Mammary microvascular endothelial cell (primary cell): Measurements from ENCODE around the gene ECE2. TPM values are rescaled to one million over a fixed set of nuclear protein-coding genes. Genes with fewer than 3 reads are reported as not detected.

ENCODE experiments used
- total RNA-seq: library from RNA; depleted of rRNA; stranded (reverse); fragments of >200 nt; gene quantifications from 2 replicates; pipeline ENCODE4 v1.2.3, GENCODE V29; 2015

The ECE2 gene
- total RNA-seq: not detected in 2 replicates

GRCh38 chr3:184275961-184276910 lies at the start of gene ECE2:
Gene ECE2 (plus strand): TSS chr3:184276022. CDS start chr3:184276154, 132 bp downstream.

GRCh38 chr3:184229394-184230080 lies 46.3 kb upstream of the ECE2 start, which contains the start of gene VWA5B2:
Gene VWA5B2 (plus strand): TSS chr3:184229585. CDS start chr3:184230529, 944 bp downstream.

GRCh38 chr3:184248454-184249411 lies 27.1 kb upstream of the ECE2 start, which contains the start of gene ALG3:
Gene ALG3 (minus strand): TSS chr3:184248962. CDS start chr3:184248940, 22 bp downstream.

GRCh38 chr3:184249412-184250166 lies 26.2 kb upstream of the ECE2 start, which contains the start of gene EEF1AKMT4:
Gene EEF1AKMT4 (plus strand): TSS chr3:184249672. CDS start chr3:184249695, 23 bp downstream.

GRCh38 chr3:184261270-184261853 lies 14.5 kb upstream of the ECE2 start, which contains the start of gene CAMK2N2:
Gene CAMK2N2 (minus strand): TSS chr3:184261553. CDS start chr3:184261285, 268 bp downstream.

GRCh38 chr3:184298759-184299487 lies 23.1 kb downstream of the ECE2 start, which contains the start of gene PSMD2:
Gene PSMD2 (plus strand): TSS chr3:184299241. CDS start chr3:184299267, 26 bp downstream.

GRCh38 chr3:184314363-184314699 lies 38.5 kb downstream of the ECE2 start, which contains the start of gene EIF4G1:
Gene EIF4G1 (plus strand): TSS chr3:184314606. CDS start chr3:184315797, 1,191 bp downstream.

GRCh38 chr3:184337399-184337714 lies 61.5 kb downstream of the ECE2 start, which contains the start of gene FAM131A:
Gene FAM131A (plus strand): TSS chr3:184337600. CDS start chr3:184337631, 31 bp downstream.

Other genes starting within 250 kb of the ECE2 start
- gene HTR3D, start 244.3 kb upstream of the ECE2 start, total RNA-seq: not detected in 2 replicates
- not detected in 2 replicates for gene HTR3C, start 223.0 kb upstream of the ECE2 start, total RNA-seq
- gene HTR3E, start 179.0 kb upstream of the ECE2 start, total RNA-seq: not detected in 2 replicates
- gene EIF2B5, start 140.7 kb upstream of the ECE2 start, total RNA-seq: 35.0 and 38.8 TPM in 2 replicates
- 17.8 and 24.8 TPM in 2 replicates for gene DVL3, start 120.6 kb upstream of the ECE2 start, total RNA-seq
- 414 and 432 TPM in 2 replicates for gene AP2M1, start 101.2 kb upstream of the ECE2 start, total RNA-seq
- gene ABCF3, start 89.8 kb upstream of the ECE2 start, total RNA-seq: 33.1 and 34.8 TPM in 2 replicates
- not detected in 2 replicates for gene VWA5B2, start 46.4 kb upstream of the ECE2 start, total RNA-seq
- 64.2 and 67.1 TPM in 2 replicates for gene ALG3, start 27.1 kb upstream of the ECE2 start, total RNA-seq
- gene EEF1AKMT4, start 26.4 kb upstream of the ECE2 start, total RNA-seq: 3.4 and 4.3 TPM in 2 replicates
- gene CAMK2N2, start 14.5 kb upstream of the ECE2 start, total RNA-seq: not detected in 2 replicates
- gene PSMD2, start 23.2 kb downstream of the ECE2 start, total RNA-seq: 770 and 1,106 TPM in 2 replicates
- 517 and 527 TPM in 2 replicates for gene EIF4G1, start 38.6 kb downstream of the ECE2 start, total RNA-seq
- gene FAM131A, start 61.6 kb downstream of the ECE2 start, total RNA-seq: 34.4 and 48.5 TPM in 2 replicates
- 0.93 and 2.1 TPM in 2 replicates for gene CLCN2, start 85.6 kb downstream of the ECE2 start, total RNA-seq
- 86.7 and 105 TPM in 2 replicates for gene POLR2H, start 85.7 kb downstream of the ECE2 start, total RNA-seq
- not detected in 2 replicates for gene THPO, start 102.2 kb downstream of the ECE2 start, total RNA-seq
- gene CHRD, start 104.0 kb downstream of the ECE2 start, total RNA-seq: 0.07 and 1.7 TPM in 2 replicates